Measurements from ENCODE around the gene ZNF331. TPM values are rescaled to one million over a fixed set of nuclear protein-coding genes. Genes with fewer than 3 reads are reported as not detected.

Gene ZNF331
- total RNA-seq, 1 donor from 2014 or later = 7.9 TPM

DNA sequence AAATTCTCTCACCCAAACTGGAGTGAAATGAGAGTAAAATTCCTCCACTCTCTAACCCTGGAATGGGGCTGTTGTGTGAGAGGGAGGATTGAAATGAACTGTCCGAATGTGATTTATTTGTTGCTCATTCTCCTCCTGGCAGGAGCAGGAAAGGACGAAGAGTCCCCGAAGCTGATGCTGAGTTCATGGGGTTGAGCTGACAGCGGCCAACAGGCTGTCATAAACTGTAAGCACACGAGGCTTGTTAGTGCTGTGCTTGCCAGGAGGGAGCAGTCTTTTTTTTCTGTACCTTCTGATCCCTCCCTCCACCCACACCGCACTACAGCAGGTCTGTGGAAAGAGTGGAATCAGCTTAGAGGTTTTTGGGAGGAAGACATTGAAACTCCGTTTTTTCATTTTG is 33.1 kb upstream of the ZNF331 start:
- Mint-ChIP-seq H3K36me3 (ENCODE audit: low read depth) (no peaks in the 10 kb centered on the region), H3K4me1 (ENCODE audit: low read depth) (no peaks in the 10 kb centered on the region), H3K4me3 (ENCODE audit: unreplicated experiment) (no peak overlapping the region), H3K9me3 (ENCODE audit: low read depth) (peaks cover 18% of the 10 kb centered on the region), H3K27me3 (ENCODE audit: low read depth) (no peaks in the 10 kb centered on the region), H3K27ac (ENCODE audit: unreplicated experiment) (no peak overlapping the region)
- no peak for DNase-seq (ENCODE audit: low spot score)
- TF ChIP-seq, protein P1, sequence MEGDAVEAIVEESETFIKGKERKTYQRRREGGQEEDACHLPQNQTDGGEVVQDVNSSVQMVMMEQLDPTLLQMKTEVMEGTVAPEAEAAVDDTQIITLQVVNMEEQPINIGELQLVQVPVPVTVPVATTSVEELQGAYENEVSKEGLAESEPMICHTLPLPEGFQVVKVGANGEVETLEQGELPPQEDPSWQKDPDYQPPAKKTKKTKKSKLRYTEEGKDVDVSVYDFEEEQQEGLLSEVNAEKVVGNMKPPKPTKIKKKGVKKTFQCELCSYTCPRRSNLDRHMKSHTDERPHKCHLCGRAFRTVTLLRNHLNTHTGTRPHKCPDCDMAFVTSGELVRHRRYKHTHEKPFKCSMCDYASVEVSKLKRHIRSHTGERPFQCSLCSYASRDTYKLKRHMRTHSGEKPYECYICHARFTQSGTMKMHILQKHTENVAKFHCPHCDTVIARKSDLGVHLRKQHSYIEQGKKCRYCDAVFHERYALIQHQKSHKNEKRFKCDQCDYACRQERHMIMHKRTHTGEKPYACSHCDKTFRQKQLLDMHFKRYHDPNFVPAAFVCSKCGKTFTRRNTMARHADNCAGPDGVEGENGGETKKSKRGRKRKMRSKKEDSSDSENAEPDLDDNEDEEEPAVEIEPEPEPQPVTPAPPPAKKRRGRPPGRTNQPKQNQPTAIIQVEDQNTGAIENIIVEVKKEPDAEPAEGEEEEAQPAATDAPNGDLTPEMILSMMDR (IDR thresholded peaks at IDR 0.05) = no peak

DNA sequence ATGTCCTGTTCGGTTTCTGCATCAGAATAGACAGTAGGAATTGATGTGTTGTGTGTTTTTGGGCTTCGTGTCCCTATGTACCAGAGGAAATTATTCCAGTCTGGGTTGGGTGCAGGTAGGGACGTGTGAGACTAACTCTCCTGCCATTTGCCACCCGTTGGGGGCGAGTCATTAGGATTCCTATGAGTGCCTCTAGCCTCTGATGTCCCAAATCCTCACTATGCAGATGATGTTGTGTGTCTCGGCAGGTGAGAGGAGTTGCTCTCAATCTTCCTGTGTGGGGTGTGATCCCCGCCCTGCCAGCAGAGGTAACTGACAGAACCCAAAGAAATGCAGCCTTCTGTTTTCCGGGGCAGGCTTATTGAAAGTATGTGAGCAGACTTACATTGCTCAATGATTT is 31.2 kb upstream of the ZNF331 start:
- Mint-ChIP-seq H3K27me3 (ENCODE audit: low read depth) (no peaks in the 10 kb centered on the region), H3K4me1 (ENCODE audit: low read depth) (no peaks in the 10 kb centered on the region), H3K4me3 (ENCODE audit: unreplicated experiment) (no peak overlapping the region), H3K36me3 (ENCODE audit: low read depth) (no peaks in the 10 kb centered on the region), H3K27ac (ENCODE audit: unreplicated experiment) (no peak overlapping the region), H3K9me3 (ENCODE audit: low read depth) (peaks cover 7% of the 10 kb centered on the region)
- TF ChIP-seq, protein P1 (IDR thresholded peaks at IDR 0.05) = no peak
- no peak for DNase-seq (ENCODE audit: low spot score)

DNA sequence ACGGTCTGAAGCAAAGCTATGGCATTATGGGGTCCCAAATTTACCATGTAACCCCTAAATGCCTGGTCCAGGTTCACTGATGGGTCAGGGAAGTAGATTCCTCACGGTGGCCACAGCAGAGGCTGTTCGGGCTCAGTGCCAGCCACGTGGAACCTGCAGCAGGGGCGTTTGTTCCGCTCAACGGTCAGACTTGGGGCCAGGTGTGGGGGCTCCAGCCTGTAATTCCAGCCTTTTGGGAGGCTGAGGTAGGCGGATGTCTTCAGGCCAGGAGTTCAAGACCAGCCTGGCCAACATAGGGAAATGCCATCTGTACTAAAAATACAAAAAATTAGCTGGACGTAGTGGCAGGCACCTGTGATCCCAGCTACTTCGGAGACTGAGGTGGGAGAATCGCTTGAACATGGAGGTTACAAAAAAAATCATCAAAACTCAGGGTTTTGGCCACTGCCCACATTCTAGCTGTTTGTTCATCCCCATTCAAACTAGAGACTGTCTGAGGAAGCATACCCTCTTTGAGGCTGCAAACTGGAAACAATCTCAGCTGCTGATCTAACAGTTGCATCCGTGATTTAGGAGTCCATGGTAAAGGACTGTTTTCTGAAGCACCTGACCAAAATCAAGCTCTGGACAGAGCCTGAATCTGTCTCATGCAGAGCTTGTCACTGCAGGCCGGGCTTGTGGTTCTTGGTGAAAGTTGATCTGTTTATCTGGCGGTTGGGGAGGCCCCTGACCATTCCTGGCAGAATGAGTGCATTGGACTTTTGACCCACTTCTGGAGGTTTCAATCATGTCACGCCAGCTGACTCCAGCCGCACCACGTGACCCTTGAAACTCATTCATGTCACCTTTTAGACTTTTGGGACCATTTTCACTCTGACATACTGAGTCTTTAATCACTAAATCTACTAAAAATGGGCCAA is 30.2 kb upstream of the ZNF331 start:
- DNase-seq (ENCODE audit: low spot score) = no peak
- Mint-ChIP-seq H3K4me3 (ENCODE audit: unreplicated experiment) (no peak overlapping the region), H3K27me3 (ENCODE audit: low read depth) (no peaks in the 10 kb centered on the region)

DNA sequence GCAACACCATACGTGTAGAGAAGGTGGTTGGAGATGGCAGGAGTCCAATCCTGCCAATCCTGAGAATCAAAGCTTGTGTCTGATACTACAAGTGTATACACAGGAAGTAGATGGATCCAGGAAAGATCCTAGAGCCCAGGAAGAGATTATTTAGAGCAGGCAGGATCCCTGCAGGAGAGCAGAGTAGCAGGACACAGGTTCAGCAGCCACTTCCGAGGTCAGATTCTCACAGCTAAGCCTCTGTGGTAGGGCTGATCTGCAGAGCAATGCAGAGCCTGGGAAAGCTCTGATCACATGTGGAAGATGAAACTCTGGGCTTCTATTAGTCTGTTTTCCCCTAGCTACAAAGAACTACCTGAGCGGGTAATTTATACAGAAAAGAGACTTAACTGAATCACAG is 28.5 kb upstream of the ZNF331 start:
- H3K27ac Mint-ChIP-seq (ENCODE audit: unreplicated experiment) = no peak overlapping the region
- H3K9me3 Mint-ChIP-seq (ENCODE audit: low read depth) = peaks cover 3% of the 10 kb centered on the region
- TF ChIP-seq, protein P1 (IDR thresholded peaks at IDR 0.05) = no peak
- no peaks in the 10 kb centered on the region for H3K36me3 Mint-ChIP-seq (ENCODE audit: low read depth)
- no peaks in the 10 kb centered on the region for H3K27me3 Mint-ChIP-seq (ENCODE audit: low read depth)
- no peak for DNase-seq (ENCODE audit: low spot score)
- H3K4me1 Mint-ChIP-seq (ENCODE audit: low read depth) = no peaks in the 10 kb centered on the region
- no peak overlapping the region for H3K4me3 Mint-ChIP-seq (ENCODE audit: unreplicated experiment)

More for the DNA sequence above, 30.2 kb upstream of the ZNF331 start:
- H3K27ac Mint-ChIP-seq (ENCODE audit: unreplicated experiment) = no peak overlapping the region
- H3K9me3 Mint-ChIP-seq (ENCODE audit: low read depth) = peaks cover 3% of the 10 kb centered on the region
- TF ChIP-seq, protein P1 (IDR thresholded peaks at IDR 0.05) = no peak
- H3K4me1 Mint-ChIP-seq (ENCODE audit: low read depth) = no peaks in the 10 kb centered on the region
- H3K36me3 Mint-ChIP-seq (ENCODE audit: low read depth) = no peaks in the 10 kb centered on the region

DNA sequence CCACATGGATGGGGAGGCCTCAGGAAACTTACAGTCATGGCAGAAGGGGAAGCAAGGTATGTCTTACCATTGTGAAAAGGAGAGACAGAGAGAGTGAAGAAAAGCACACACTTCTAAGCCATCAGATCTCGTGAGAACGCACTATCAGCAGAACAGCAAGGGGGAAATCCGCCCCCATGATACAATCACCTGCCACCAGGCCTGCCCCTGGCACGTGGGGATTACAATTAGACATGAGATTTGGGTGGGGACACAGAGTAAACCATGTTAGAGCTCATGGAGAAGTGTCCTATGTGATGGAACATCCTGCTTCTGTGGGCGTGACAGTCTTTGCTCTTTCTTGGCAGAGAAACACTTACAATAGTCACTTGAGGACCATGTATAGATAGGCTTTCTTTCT is 28.1 kb upstream of the ZNF331 start:
- no peak overlapping the region for H3K27ac Mint-ChIP-seq (ENCODE audit: unreplicated experiment)
- TF ChIP-seq, protein P1 (IDR thresholded peaks at IDR 0.05) = no peak
- no peaks in the 10 kb centered on the region for H3K36me3 Mint-ChIP-seq (ENCODE audit: low read depth)
- H3K9me3 Mint-ChIP-seq (ENCODE audit: low read depth) = peaks cover 3% of the 10 kb centered on the region
- H3K27me3 Mint-ChIP-seq (ENCODE audit: low read depth) = no peaks in the 10 kb centered on the region
- DNase-seq (ENCODE audit: low spot score) = no peak
- H3K4me1 Mint-ChIP-seq (ENCODE audit: low read depth) = no peaks in the 10 kb centered on the region
- H3K4me3 Mint-ChIP-seq (ENCODE audit: unreplicated experiment) = no peak overlapping the region
